Body of pancreas (tissue), 4 donors: Measurements from ENCODE around the gene COMMD9.

Source experiments
- CTCF ChIP-seq, 7 experiments: fragments of 450-650 bp in 4 of 7; fragments of 200-600 bp in 3 of 7; sonication (generic) in 3 of 7; IDR thresholded peaks; one replicate each; pipeline ENCODE4 v1.5.1; 2016 to 2019; ENCODE audit warnings: antibody characterized with exemption in 7 of 7
- POLR2A ChIP-seq, 3 donors: fragments of 450-650 bp; IDR thresholded peaks; one replicate each; pipeline ENCODE4 v1.6.1; 2016; ENCODE audit warnings: antibody characterized with exemption in 3 of 3, mild to moderate bottlenecking in 2 of 3

- TF ChIP-seq CTCF (IDR thresholded peaks at IDR 0.05) (no peak), POLR2A (IDR thresholded peaks at IDR 0.05) (no peak)
These were observed 41.7 kb downstream of the COMMD9 start for GRCh38 chr11:36247493-36247892.
